ENCODE data around the gene EPSTI1.

Gene EPSTI1

DNA sequence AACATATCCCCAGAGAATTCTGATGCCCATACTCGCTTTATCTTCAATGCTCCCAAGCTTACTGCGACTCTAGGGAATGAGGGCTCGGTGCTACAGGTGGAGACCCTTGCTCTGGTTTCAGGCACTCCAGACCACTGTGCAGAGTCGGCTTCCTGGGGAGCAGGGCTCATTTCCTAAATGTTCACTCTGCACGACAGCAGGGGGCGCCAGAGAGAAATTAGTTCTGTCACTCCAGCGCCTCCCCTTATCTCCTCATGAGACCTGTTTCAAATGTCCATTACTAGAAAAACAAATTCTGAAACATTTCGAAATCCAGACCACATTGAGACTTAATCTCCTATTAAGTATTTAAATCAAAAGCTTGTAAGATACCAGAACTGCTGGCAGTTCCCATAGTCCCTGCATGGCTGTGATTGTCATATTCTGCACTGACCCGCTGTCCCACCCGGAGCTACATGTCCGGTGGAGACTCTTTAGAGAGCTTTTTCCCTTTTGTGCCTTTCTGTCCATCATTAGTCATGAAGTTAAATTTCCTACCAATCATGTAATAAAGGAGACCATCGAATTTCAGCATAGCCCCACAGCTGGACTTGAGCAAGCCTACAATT lies 22.4 kb downstream of the EPSTI1 start:
- DNase-seq = peak; percentile 77

DNA sequence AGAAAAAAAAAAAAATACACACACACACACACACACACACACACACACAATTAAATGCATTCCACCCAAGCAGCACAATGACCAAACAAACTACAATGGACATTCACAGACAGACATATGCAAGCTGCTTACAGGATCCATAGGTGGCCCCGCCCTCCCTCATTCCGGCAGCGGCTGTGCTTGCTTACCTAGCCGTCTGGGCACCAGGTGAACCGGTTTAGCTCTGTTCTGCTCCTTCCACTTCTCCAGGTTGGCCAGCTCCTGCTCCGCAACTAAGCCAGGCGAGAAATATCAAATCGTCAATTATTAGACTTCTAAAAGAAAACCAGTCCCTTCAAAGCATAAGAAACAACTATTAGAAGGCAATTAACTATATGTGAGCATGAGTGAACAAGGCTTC lies 23.1 kb downstream of the EPSTI1 start:
- peak; percentile 89 for DNase-seq

DNA sequence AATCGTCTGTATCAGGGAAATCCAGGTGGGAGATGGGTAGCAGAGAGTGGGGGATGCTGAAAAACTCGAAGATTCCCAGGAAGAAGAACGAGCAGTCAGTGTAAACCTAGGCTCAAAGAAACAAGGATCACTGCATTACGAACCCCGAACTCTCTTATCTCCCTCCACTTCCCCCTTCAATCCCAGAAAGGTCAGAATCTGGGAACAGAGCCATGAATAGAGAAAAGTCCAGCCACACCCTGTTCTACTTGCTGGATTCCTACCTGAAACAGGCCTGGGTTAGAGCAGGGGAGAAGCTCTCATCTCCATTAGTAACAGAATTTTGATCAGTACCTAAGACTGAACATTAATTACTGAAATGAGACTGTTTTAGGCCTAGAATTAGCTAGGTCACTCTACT lies 24.4 kb downstream of the EPSTI1 start:
- no peak for DNase-seq

DNA sequence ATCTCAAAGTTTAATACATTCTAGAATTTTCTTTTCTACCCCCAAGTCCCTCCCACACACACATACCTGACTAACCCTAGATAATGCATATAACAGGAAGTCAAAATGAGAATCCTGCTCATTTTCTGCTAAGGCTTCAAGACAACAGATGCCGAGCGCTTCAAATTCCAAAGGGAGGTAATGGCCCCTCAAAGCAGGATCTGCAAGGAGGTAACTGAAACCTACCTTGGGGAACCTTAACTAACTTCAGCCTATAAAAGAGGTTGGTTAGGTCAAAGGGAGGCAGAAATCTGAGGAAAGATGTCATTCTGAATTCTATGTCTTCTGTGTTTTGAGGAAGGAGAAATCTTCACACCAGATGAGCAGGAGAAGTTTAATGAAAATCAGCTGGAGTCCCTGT lies 26.8 kb downstream of the EPSTI1 start:
- DNase-seq = no peak

DNA sequence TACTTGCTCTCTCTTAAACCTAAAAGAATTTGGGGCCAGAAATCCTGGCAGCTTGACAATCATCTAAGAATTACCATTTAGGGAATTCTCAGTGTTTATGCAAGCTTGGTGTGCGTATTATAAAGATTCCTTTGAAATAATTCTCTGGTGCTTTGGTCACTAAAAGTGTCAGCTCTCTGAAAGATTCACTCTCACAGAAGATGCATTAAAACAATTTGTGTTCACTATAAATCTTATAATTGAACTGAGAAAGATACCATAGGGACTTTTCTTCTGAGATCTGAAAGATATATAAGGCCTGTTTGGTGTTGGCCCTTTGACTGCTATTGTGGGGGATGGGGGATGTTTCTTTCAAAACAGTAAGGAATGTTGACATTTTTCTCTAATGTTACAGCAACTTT lies 27.3 kb downstream of the EPSTI1 start:
- DNase-seq = no peak

DNA sequence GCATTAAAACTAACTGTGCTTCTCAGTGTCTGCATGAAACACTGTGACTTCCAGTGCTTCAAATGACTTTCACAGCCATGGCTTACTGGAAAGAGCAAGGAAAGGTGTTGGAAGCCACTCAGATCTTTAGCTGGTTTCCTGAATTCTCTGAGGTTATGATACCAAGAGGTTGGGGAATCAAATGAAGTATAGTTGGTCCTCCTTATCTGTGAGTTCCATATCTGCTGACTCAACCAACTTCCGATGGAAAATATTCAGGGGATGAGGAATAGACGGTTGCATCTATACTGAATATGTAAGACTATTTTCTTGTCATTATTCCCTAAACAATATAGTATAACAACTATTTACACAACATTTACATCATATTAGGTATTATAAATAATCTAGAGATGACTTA lies 32.4 kb downstream of the EPSTI1 start:
- no peak for DNase-seq

DNA sequence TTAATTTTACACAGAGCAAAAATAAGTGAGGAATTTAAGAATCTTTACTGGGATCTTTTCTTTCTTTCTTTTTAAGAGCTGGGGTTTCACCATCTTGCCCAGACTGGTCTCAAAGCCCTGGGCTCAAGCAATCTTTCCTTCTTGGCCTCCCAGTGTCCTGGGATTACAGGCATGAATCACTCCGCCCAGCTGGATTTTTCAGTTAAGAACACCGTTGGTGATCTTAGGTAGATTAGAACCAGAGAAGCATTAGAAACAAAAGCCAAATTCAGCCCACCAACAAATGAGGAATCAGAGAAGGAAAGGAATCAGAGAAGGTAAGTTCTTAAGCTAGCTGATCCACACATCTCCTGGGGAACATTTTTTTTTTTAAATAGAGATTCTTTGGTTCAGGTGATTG lies 34.2 kb downstream of the EPSTI1 start:
- no peak for DNase-seq

DNA sequence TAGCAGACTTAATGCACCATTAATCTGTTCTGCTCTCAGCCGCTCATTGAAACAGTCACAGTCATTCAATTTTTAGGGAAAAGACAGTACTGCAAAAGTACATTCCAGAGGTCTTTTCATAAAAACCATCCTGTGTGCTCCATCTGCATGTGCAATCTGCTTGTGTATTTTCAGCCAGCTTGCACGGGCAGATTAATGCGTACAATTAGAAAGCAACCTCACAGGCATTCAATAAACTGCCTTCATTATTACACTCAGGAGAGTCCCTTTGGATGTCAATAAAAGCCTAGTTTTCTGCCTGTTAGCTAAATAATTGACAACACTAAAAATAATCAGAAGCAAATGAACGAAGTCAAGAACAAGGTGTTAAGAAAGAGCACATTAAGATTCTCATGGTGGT lies 41.9 kb downstream of the EPSTI1 start:
- no peak for DNase-seq

DNA sequence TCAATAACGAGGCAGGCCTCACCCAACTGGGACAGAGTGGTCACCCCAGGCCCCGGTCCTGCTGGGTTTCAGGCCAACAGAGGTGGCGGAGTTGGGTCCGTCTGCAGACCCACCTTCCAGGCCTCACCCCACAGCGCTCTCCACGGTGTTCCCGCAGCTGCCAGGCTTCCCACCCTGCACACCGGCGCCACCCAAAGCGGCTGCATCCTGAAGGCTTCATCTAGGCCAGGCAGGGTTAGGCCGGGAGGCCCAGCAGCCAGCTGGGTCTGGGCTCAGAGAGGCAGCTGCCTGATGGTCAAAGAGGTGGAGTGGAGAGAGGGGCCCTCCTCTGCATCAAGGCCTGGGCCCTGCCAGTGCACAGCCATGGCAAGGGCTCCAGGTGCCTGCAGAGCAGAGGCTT lies 44.1 kb downstream of the EPSTI1 start:
- DNase-seq = no peak

DNA sequence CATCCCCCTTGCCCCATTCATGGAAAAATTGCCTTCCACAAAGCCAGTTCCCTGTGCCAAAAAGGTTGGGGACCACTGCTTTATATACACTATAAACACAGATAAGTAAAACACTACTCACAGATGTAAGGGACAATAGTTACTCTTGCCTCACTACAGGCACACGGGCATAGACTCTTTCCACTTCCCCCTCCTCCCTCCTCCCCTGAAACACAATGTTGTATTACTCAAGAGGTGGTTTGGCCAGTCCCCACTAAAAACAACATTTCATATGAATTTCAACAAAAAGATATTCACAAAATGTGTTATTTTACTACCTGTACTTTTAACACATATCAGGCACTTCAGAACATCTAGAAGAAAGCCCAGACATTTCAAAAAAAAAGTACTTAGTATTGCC lies 45.1 kb downstream of the EPSTI1 start:
- no peak for DNase-seq

DNA sequence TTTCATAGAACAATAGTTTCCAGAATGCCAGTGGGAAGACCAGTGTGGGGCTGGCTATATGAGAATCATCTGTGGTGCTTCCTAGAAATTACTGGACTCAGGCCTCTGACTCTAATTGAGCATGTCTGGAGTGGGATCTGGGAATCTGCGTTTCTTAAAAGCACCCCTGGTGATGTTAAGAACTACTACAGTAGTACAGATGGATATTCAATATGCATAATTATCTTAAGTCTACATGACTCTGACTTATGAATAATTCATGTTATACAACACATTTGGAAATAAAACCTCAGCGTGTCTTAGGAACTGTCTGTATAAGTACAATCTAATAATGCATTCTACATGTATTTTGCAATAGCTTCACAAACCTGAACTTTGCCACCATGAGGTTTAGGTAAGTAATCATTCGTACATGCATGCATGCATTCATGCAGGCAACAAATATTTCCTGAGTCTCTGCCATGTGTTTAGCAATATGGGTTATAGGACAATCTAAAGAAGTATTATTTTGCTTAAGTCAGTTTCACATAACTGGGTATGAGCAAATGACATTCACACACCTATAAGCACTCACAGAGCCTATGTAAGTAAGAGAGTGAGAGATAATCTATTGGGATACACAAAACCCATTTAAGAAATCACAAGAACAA lies 62.0 kb downstream of the EPSTI1 start:
- no peak for DNase-seq

DNA sequence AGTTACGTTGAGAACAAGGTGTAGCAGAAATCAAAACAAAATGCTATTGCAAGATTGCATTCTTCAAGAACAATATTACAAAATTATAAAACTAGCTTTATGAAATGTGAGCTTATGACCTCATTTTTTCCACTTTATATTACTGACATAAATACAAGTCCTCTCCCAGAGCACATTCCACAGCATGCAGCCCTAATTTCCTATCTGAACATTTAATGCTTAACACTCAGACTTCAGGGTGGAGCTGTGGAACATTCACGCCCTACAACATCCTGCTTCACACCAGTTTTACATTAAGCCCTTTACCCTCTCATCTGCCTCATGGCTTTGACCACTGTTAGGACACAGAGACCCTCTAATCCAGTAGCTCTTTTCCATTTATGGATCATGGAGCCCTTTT lies 65.5 kb downstream of the EPSTI1 start:
- no peak for DNase-seq

DNA sequence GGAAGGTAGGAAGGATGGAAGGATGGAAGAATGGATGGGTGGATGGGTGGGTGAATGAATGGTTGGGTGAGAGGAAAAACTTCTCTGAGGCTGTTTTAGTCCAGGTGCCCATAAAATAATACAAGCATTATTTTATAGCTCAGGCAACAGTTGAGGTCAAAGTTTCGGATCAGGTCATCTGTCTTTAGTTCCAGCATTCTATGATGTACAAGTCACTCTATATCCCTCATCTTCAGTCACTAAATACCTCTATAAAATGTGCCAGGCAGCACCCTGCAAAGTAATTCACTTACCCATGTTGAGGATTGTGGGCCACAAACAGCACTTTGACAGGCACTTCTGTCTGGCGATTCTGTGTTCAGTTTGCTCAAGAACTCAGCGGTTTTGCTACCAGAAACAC lies 66.0 kb downstream of the EPSTI1 start:
- DNase-seq = no peak

DNA sequence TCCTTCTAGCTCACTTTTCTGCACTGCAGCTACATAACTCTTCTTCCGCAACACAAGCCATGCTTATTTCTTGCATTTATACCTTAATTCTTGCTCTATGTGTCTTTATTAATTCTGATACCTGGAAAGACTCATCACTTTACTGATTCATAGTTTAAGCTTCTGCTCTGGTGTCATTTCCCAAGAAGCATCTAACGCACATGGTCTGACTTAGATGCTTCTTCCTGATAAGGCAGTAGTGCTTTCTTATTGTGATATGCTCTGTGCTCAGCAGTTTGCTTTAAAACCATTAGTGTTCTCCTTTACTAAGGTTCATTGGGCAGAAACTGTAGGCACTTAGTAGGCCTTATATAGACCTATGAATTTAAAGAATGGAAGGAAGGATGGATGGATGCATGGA lies 66.4 kb downstream of the EPSTI1 start:
- no peak for DNase-seq

DNA sequence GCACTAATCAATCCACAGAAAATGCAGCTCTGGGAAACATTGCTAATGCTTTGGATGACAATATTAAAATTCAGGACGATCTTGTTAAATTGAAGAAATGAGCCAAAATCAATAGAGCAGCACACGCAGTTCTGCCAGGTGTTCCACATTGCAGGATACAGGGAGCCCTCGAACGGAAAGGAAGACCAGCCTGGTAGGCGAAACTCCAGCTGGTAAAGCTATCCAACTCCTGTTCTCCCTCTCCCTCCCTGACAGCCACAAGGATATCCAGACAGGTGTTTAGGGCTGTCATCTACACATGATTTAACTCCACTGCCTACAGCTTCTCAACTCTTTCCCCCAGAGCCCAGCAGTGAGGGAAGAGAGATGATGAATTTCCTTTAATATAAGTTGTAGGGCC lies 67.7 kb downstream of the EPSTI1 start:
- peak; percentile 53 for DNase-seq

DNA sequence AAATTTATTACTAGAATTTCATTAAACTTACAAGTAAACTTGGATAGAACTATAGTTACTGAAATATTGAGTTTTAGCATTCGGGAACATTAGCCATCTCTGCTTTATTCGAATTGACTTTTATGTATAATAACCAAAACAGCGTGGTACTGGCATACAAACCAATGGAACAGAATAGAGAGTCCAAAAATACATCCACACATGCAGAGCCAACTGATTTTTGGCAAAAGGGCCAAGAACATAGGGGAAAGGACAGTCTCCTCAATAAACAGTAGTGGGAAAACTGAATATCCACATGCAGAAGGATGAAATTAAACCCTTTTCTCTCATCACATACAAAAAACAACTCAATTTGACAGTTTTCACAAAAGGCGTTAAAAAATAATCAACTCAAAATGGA lies 84.3 kb downstream of the EPSTI1 start:
- DNase-seq = no peak

DNA sequence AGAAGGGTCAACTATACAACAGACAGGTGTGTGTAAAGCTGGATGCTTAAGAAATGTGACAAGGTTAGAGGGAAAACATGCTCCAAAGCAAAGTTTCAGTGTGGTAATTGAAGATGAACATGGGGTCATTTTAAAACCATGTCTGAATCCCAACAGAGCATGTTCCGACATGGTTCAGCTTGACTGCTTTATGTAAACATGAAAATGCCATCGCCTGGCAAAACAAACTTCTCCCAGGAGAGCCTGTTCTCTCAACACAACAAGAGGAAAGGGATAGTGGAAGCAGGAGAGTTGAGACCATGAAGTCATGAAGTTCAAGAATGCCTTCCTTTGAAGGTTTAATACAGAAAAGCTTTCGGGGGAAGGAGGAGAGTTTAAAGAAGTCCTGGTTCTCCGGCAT lies 85.8 kb downstream of the EPSTI1 start:
- peak; percentile 44 for DNase-seq

DNA sequence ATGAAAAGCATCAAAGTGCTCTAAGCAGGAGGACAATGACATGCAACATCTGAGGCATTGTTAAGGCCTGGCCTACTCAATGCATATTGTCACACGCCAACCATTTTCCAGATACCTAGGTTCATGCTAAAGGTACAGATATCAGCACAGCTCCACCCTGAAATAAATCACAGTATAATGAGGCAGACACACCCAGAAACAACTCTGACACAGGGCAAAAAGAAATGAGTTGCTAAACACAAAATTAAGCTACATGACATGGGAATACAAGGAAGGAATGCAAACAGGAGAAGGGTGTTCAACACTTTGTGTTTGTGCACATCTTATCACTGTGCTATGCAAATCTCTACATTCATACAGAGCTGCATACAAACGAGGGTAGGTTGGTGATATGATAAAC lies 86.5 kb downstream of the EPSTI1 start:
- DNase-seq = no peak

DNA sequence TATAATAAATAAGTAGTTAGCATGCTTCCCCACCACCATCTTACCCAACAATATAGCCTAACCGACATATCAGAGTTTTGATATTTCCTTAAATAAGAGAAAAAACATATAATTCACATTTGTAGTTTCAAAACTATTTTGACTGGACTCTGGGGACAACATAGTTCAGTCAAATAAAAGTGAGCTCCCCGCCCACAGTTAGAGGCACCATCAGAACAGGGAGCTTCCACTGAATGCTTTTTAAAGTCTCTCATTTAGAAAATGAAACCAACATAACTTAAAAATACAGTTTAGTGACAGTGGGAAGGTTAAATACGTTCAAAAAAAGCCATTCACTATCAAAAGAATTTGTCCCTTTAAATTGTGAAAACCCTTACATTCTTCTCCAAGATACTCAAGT lies 92.8 kb downstream of the EPSTI1 start:
- no peak for DNase-seq

DNA sequence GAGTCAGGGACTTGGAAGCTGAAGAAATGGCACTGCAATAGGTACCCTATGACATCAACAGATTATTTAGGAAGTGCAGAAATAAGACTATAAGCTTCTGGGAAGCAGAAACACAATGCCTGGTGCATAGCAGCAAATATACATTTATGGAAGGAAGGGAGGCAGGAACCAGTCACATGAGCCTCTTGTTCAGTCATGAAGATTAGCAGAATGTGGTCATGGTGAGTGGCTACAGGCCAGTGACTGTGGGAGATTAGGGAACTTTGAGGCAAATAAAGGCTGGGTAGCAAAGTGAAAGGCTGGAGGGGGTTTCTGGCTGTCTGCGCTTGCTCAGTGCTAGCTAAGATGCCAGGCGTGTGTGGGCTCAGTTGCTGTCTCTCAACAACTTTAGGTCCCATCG lies 96.3 kb downstream of the EPSTI1 start:
- no peak for DNase-seq

DNA sequence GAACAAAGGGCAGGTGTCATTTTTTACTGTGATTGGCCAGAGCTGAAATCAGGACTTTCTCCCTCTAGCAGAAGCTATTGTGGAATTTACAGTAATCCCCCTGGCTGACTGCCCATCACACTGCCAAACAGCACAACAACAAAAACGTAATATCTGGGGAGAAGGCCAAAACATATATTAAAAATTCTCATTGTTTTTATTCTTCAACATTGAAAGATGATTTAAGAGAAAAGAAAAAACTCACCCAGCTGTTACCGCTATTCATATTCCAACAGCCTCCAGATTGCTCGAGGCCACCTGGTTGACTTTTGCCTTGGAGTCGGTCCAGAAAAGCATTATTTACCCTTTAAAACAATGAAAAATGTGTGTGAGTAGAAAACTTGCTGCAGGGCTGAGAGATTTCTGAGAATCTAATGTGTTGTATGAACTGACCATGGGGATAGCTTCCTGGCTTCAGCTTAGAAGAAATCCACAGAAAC lies 97.2 kb downstream of the EPSTI1 start:
- DNase-seq = peak; percentile 8

DNA sequence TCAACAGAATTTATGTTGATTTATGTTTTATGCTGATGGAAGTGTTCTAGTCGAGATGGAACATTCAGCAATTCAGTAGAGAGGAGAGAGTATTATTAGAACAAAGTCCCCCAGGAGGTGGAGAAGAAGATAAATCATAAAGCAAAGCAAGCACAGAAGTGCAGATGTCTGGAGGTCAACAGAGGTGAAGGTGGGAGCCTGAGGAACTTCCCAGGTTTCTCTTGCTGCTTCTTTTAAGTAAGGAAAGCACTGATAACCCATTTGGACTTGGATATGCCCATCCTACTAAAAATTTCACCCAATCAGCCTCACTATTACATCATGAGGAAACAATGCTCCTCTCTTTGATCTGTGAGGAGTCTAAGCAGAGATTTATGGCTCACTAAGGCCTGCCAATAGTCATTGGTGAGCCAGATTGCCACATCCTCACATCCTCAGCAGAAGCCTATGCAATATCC lies 98.8 kb downstream of the EPSTI1 start:
- no peak for DNase-seq

DNA sequence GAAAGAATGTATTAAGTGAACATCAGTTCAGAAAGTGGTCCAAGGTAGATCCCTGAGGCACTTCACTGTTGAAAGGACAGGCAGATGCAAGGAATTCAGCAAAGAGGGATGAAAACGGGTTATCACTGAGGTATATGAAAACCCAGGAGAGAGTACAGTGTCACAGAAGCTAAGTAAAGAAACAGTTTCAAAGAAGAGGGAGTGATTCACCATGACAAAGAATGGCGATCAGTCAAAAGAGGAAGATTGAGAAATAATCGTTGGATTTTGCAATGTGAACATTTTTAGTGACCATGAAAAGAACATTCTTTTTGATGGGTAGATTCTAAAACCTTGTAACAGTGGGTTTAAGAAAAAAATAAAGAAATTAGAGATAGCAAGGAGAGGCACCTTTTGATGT lies 99.3 kb downstream of the EPSTI1 start:
- DNase-seq = no peak

DNA sequence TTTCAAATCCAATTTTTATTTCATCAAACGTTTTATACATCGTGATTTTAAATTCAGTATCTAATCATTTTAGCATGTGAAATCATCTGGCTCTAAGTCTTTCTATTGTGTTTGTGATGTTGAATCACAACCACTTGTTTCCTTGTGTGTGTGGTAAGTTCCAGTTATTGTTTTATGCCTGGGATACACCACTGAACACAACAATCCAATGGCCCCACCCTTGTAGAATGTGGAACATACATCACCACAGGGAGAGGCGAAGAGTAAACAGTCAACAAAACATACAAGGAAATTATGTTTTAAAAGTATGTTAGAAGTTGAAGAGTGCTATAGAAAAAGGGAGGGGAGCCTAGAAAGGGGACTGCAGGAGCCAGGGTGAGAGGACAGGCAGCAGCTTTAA lies 100.5 kb downstream of the EPSTI1 start:
- no peak for DNase-seq

DNA sequence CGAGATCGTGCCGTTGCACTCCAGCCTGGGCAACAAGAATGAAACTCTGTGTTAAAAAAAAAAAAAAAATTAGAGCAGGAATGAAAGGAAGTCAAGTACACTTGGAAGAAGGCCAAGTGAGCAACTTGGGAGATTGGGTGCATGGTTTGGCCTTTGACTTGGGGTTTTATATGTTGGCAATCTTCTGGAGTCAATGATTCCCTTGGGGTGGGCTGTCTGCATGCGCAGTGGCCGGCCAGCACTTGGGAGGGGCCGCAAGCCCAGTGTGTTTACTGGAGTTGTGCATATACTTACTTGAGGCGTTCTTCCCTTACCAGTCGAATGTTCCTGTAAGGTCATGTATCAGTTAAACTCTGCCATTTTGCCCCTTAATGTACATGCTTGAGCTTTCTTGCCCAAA lies 106.7 kb downstream of the EPSTI1 start:
- no peak for DNase-seq

Measured in DMS53 (cell line).